Panc1 (cell line): ENCODE measurements around the gene INPP5K. TPM values are rescaled to one million over a fixed set of nuclear protein-coding genes. Genes with fewer than 3 reads are reported as not detected.

Experiments
- ATAC-seq: fragments of 200-7000 bp; cut with Tn5 transposase; 2 replicates; pipeline ENCODE4 v1.9.1; 2020; ENCODE audit warnings: mild to moderate bottlenecking, moderate library complexity
- BruUV-seq: library from RNA; stranded (reverse); fragments of 400-500 nt; replicated peaks from 2 replicates; lab custom pipeline; 2021; lab: Mats Ljungman, UMichigan
- CTCF ChIA-PET: fragments of 300-600 bp; sonication (Branson Sonifier 250); formaldehyde crosslinking; loops from one replicate; lab custom pipeline; 2022; ENCODE audit warnings: antibody characterized with exemption; lab: Charles Lee
- POLR2A ChIA-PET: fragments of 300-600 bp; sonication (Branson Sonifier 250); formaldehyde crosslinking; loops from one replicate; lab custom pipeline; 2022; ENCODE audit warnings: antibody characterized with exemption; lab: Charles Lee
- DNase-seq: peaks from one replicate; pipeline ENCODE4 v3.0.0-alpha.2; 2010; ENCODE audit warnings: low read depth, low spot score
- H3K27ac ChIP-seq: 2 replicates; pipeline ENCODE4 v1.5.1; 2011; ENCODE audit warnings: mild to moderate bottlenecking, low read length, inconsistent platforms
- H3K27me3 ChIP-seq: fragments of 200-500 bp; sonication (Bioruptor generic); 2 replicates; pipeline ENCODE4 v1.6.0; 2014; ENCODE audit warnings: low read length, inconsistent platforms; ENCODE audit not compliant: control insufficient read depth, insufficient read depth
- H3K36me3 ChIP-seq: fragments of 200-500 bp; sonication (Bioruptor generic); 2 replicates; pipeline ENCODE4 v1.5.1; 2014; ENCODE audit warnings: inconsistent platforms, mild to moderate bottlenecking, low read length, moderate library complexity; ENCODE audit not compliant: control insufficient read depth, insufficient read depth
- H3K4me1 ChIP-seq: 2 replicates; pipeline ENCODE4 v1.5.1; 2011; ENCODE audit warnings: inconsistent platforms, mild to moderate bottlenecking, low read length, moderate library complexity; ENCODE audit not compliant: control insufficient read depth, insufficient read depth
- H3K4me3 ChIP-seq, 2 experiments: 2 replicates each; pipeline ENCODE4 v1.5.1; 2011 to 2012; ENCODE audit warnings: low read depth in 2 of 2, low read length in 2 of 2, mild to moderate bottlenecking in 2 of 2, inconsistent platforms in 1 of 2, moderate library complexity in 1 of 2
- H3K9me3 ChIP-seq: fragments of 200-500 bp; sonication (Bioruptor generic); 2 replicates; pipeline ENCODE4 v1.5.1; 2014; ENCODE audit warnings: low read depth, mild to moderate bottlenecking, inconsistent platforms, low read length, moderate library complexity; ENCODE audit not compliant: control insufficient read depth, insufficient read depth
- POLR2AphosphoS5 ChIP-seq: IDR thresholded peaks from 2 replicates; pipeline ENCODE4 v1.6.1; 2012; ENCODE audit warnings: mild to moderate bottlenecking, low read depth, low read length, moderate library complexity
- REST ChIP-seq, 2 experiments: IDR thresholded peaks; 2 replicates each; pipeline ENCODE4 v1.6.1; 2011 to 2012; ENCODE audit warnings: low read depth in 2 of 2, control low read depth in 1 of 2, low read length in 1 of 2, mild to moderate bottlenecking in 1 of 2, moderate library complexity in 1 of 2; ENCODE audit not compliant: insufficient read depth in 1 of 2
- SIN3A ChIP-seq: IDR thresholded peaks from 2 replicates; pipeline ENCODE4 v1.6.1; 2012; ENCODE audit warnings: low read depth, mild to moderate bottlenecking, low read length, moderate library complexity, borderline replicate concordance; ENCODE audit not compliant: insufficient read depth
- TCF7L2 ChIP-seq: IDR thresholded peaks from 2 replicates; pipeline ENCODE4 v1.6.1; 2011; ENCODE audit warnings: mild to moderate bottlenecking, low read depth, low read length, inconsistent platforms
- in situ Hi-C: cut with HindIII; loops from 2 replicates; pipeline ENCODE4 v1.10.0; 2016; ENCODE audit warnings: low sequenced_read_pairs, low pct_unique_long_range_greater_than_20kb
- intact Hi-C: fragments of 100-400 bp; cut with micrococcal nuclease; formaldehyde crosslinking; loops from one replicate; pipeline ENCODE4 v1.10.0; 2022; ENCODE audit not compliant: unreplicated experiment
- total RNA-seq: library from RNA; stranded (reverse); gene quantifications from one replicate; pipeline ENCODE4 v1.2.1, GENCODE V29; 2021; ENCODE audit not compliant: unreplicated experiment
- TF ChIP-seq, protein P1 (sequence below): fragments of 450-650 bp; IDR thresholded peaks from 2 replicates; pipeline ENCODE4 v1.5.1; 2017; ENCODE audit warnings: mild to moderate bottlenecking

INPP5K gene
- total RNA-seq, 1 experiment from 2014 or later, result 21.3 TPM

GRCh38 chr17:1461198-1461944 is 55.0 kb downstream of the INPP5K start:
- no peak overlapping the region for H3K4me3 ChIP-seq
- no peaks in the 10 kb centered on the region for H3K9me3 ChIP-seq
- BruUV-seq, result TSS peak; percentile 54
- POLR2A ChIA-PET, result no interaction called here
- TF ChIP-seq, protein P1, sequence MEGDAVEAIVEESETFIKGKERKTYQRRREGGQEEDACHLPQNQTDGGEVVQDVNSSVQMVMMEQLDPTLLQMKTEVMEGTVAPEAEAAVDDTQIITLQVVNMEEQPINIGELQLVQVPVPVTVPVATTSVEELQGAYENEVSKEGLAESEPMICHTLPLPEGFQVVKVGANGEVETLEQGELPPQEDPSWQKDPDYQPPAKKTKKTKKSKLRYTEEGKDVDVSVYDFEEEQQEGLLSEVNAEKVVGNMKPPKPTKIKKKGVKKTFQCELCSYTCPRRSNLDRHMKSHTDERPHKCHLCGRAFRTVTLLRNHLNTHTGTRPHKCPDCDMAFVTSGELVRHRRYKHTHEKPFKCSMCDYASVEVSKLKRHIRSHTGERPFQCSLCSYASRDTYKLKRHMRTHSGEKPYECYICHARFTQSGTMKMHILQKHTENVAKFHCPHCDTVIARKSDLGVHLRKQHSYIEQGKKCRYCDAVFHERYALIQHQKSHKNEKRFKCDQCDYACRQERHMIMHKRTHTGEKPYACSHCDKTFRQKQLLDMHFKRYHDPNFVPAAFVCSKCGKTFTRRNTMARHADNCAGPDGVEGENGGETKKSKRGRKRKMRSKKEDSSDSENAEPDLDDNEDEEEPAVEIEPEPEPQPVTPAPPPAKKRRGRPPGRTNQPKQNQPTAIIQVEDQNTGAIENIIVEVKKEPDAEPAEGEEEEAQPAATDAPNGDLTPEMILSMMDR, result no peak
- peak; percentile 51; the same call in 1 of the 2 replicates for TF ChIP-seq POLR2AphosphoS5
- H3K27ac ChIP-seq, result peak overlapping the region; percentile 63
- CTCF ChIA-PET, result interaction anchor here (0.6 kb wide), 1 partner anchor 33 kb away, joined by 6 read pairs; no protein-coding TSS in a partner anchor
- intact Hi-C loops (no loop called here), in situ Hi-C loops (no loop called here)
- ATAC-seq (no peak), DNase-seq (no peak)
- H3K4me1 ChIP-seq, result peaks cover 20% of the 10 kb centered on the region
- no peaks in the 10 kb centered on the region; the same call in 1 of the 2 replicates for H3K36me3 ChIP-seq
- no peaks in the 10 kb centered on the region for H3K27me3 ChIP-seq

GRCh38 chr17:1460233-1460632 is 56.2 kb downstream of the INPP5K start:
- Histone ChIP-seq H3K27ac (peak overlapping the region; percentile 52; the same call in 1 of the 2 replicates), H3K9me3 (no peaks in the 10 kb centered on the region), H3K4me3 (no peak overlapping the region), H3K4me1 (peaks cover 20% of the 10 kb centered on the region), H3K27me3 (no peaks in the 10 kb centered on the region), H3K36me3 (no peaks in the 10 kb centered on the region; the same call in 1 of the 2 replicates)
- intact Hi-C loops (no loop called here), in situ Hi-C loops (no loop called here)
- CTCF ChIA-PET, result no interaction called here
- POLR2A ChIA-PET, result interaction anchor here (0.7 kb wide), 1 partner anchor 9 kb away, joined by 4 read pairs; no protein-coding TSS in a partner anchor
- DNase-seq (peak; percentile 50), ATAC-seq (no peak)
- BruUV-seq, result no TSS peak
- TF ChIP-seq REST (IDR thresholded peaks at IDR 0.05; ENCODE audit: insufficient read depth in 1 of 2, low read depth in 2 of 2, low read length in 1 of 2), result no peak
- no peak for TF ChIP-seq SIN3A
- no peak for TF ChIP-seq TCF7L2
- TF ChIP-seq, protein P1, result no peak
- no peak for TF ChIP-seq POLR2AphosphoS5
